Measurements from ENCODE around the gene HSF2BP.

Gene HSF2BP

DNA sequence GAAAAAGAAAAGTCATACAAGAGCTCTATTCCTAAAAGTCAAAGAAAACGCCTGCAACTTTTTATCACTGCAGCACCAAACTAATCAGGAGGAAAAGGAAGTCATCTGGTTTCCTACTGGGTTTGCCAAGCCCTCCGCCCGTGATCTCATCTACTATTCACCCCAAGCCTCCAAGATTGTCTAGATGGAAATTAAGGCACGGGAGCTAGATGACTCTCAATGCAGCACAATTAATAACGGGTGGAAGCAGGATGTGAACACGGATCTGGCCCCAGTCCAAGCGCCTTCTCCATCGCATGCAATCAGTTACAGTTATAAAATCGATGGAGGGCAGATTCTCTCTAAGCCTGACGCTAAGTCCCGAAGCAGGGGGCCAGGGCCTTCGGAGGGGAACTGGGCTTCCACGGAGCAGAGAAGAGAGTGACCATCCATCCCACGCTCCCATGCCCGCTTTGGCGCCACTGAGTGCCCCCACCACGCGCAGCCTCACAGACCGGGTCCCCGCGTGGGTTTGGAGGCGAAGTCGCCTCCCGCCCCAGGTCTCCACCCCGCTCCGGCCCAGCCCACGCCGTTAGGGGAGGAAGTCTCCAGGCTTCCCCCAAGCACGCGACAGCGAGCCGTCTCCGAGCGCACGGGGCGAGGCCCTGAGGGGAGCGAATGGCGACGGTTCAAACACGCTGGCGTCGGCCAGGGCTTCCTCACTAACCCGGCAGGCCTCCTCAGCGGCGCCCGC, 1.8 kb downstream of the HSF2BP start:
- H3K27me3 ChIP-seq (ENCODE audit: insufficient read depth, poor library complexity, severe bottlenecking): no peaks in the 10 kb centered on the region
- TF ChIP-seq, protein P1, sequence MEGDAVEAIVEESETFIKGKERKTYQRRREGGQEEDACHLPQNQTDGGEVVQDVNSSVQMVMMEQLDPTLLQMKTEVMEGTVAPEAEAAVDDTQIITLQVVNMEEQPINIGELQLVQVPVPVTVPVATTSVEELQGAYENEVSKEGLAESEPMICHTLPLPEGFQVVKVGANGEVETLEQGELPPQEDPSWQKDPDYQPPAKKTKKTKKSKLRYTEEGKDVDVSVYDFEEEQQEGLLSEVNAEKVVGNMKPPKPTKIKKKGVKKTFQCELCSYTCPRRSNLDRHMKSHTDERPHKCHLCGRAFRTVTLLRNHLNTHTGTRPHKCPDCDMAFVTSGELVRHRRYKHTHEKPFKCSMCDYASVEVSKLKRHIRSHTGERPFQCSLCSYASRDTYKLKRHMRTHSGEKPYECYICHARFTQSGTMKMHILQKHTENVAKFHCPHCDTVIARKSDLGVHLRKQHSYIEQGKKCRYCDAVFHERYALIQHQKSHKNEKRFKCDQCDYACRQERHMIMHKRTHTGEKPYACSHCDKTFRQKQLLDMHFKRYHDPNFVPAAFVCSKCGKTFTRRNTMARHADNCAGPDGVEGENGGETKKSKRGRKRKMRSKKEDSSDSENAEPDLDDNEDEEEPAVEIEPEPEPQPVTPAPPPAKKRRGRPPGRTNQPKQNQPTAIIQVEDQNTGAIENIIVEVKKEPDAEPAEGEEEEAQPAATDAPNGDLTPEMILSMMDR (IDR thresholded peaks at IDR 0.05; ENCODE audit: insufficient read depth, low read length): no peak
- TF ChIP-seq, protein P2, sequence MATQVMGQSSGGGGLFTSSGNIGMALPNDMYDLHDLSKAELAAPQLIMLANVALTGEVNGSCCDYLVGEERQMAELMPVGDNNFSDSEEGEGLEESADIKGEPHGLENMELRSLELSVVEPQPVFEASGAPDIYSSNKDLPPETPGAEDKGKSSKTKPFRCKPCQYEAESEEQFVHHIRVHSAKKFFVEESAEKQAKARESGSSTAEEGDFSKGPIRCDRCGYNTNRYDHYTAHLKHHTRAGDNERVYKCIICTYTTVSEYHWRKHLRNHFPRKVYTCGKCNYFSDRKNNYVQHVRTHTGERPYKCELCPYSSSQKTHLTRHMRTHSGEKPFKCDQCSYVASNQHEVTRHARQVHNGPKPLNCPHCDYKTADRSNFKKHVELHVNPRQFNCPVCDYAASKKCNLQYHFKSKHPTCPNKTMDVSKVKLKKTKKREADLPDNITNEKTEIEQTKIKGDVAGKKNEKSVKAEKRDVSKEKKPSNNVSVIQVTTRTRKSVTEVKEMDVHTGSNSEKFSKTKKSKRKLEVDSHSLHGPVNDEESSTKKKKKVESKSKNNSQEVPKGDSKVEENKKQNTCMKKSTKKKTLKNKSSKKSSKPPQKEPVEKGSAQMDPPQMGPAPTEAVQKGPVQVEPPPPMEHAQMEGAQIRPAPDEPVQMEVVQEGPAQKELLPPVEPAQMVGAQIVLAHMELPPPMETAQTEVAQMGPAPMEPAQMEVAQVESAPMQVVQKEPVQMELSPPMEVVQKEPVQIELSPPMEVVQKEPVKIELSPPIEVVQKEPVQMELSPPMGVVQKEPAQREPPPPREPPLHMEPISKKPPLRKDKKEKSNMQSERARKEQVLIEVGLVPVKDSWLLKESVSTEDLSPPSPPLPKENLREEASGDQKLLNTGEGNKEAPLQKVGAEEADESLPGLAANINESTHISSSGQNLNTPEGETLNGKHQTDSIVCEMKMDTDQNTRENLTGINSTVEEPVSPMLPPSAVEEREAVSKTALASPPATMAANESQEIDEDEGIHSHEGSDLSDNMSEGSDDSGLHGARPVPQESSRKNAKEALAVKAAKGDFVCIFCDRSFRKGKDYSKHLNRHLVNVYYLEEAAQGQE (IDR thresholded peaks at IDR 0.05; ENCODE audit: insufficient replicate concordance, low read depth): no peak
- TF ChIP-seq GABPA (IDR thresholded peaks at IDR 0.05; ENCODE audit: low read depth) (no peak), SPI1 (IDR thresholded peaks at IDR 0.05; ENCODE audit: borderline replicate concordance, low read depth) (no peak), POLR2AphosphoS5 (IDR thresholded peaks at IDR 0.05; ENCODE audit: low read depth) (no peak)
- DNase-seq (ENCODE audit: low read depth in 1 of 2, low spot score in 1 of 2): no peak
- no peak overlapping the region for H3K27ac ChIP-seq (replicated peaks)
- no peak overlapping the region for H3K4me3 ChIP-seq (replicated peaks; ENCODE audit: insufficient read depth, low read length)

DNA sequence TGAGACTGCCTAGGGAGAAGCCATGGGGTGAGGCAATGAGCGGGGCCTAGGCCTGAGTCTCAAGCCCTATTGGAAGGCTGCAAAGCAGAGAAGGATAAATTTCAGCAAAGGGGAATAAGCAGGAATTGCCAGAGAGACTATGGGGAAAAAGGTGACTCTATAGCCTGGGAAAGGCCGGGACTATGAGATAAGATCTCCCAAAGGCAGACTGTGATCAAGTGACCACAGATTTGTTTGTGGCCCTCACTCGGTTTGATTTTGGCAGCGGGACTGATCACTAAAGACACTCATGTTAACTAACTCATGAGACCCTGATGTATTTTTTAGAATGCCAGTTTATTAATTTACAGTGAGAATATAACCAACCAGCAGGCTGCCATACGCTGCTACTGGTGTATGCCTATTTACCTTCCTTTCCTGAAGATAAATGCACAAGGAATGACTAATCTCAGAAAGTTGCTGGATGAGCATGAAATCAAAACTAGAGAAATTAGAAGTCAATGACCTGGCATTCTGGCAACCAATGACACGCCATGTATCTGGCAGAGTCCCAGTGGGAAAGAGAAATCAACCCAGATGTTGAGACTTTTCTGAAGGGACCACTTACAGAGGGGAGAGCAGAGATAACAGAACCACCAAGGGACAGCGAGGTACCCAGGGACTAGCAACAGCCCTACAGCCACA, 4.3 kb downstream of the HSF2BP start:
- no peak for DNase-seq (ENCODE audit: low read depth in 1 of 2, low spot score in 1 of 2)
- Histone ChIP-seq H3K27ac (replicated peaks) (no peak overlapping the region), H3K27me3 (ENCODE audit: insufficient read depth, poor library complexity, severe bottlenecking) (no peaks in the 10 kb centered on the region), H3K4me3 (replicated peaks; ENCODE audit: insufficient read depth, low read length) (no peak overlapping the region)
- TF ChIP-seq SPI1 (IDR thresholded peaks at IDR 0.05; ENCODE audit: borderline replicate concordance, low read depth) (no peak), POLR2AphosphoS5 (IDR thresholded peaks at IDR 0.05; ENCODE audit: low read depth) (no peak), GABPA (IDR thresholded peaks at IDR 0.05; ENCODE audit: low read depth) (no peak)
- TF ChIP-seq, protein P2 (IDR thresholded peaks at IDR 0.05; ENCODE audit: insufficient replicate concordance, low read depth): no peak
- TF ChIP-seq, protein P1 (IDR thresholded peaks at IDR 0.05; ENCODE audit: insufficient read depth, low read length): no peak

DNA sequence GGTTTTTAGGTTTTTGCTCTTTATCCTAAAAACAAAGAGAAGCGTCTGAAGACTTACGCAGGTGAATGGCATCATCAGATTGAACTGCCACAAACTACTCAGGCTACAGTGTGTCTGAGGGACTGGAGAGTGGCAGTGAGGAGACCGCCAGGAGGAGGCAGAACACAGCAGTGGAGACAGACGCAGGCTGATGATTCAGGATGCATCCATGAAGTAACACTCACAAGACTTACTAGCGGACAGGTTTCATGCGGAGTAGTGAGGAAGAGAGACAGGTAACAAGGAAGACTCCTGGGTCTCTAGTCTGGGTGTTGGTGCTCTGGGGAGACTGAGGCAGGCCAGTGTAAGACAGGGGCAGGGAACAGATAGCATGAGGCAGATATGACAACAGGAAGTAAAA, 5.7 kb downstream of the HSF2BP start:
- no peak for DNase-seq (ENCODE audit: low read depth in 1 of 2, low spot score in 1 of 2)
- no peak overlapping the region for H3K4me3 ChIP-seq (replicated peaks; ENCODE audit: insufficient read depth, low read length)
- no peaks in the 10 kb centered on the region for H3K27me3 ChIP-seq (ENCODE audit: insufficient read depth, poor library complexity, severe bottlenecking)
- TF ChIP-seq SPI1 (IDR thresholded peaks at IDR 0.05; ENCODE audit: borderline replicate concordance, low read depth) (no peak), GABPA (IDR thresholded peaks at IDR 0.05; ENCODE audit: low read depth) (no peak), POLR2AphosphoS5 (IDR thresholded peaks at IDR 0.05; ENCODE audit: low read depth) (no peak)
- TF ChIP-seq, protein P1 (IDR thresholded peaks at IDR 0.05; ENCODE audit: insufficient read depth, low read length): no peak
- TF ChIP-seq, protein P2 (IDR thresholded peaks at IDR 0.05; ENCODE audit: insufficient replicate concordance, low read depth): no peak
- H3K27ac ChIP-seq (replicated peaks): no peak overlapping the region

All from HL-60 (cell line).